Sigmoid colon (tissue), 7 donors: ENCODE results near the gene GNG14. TPM values are rescaled to one million over a fixed set of nuclear protein-coding genes. Genes with fewer than 3 reads are reported as not detected.
"Not testable (repeated sequence)": the region's sequence is repeated elsewhere in the genome, so short reads cannot be mapped to it uniquely, and the experiment has no call there.

Experiments
- DNase-seq: peaks from one replicate; pipeline ENCODE4 v3.0.0-alpha.2; 2019
- H3K27ac ChIP-seq, 4 donors: fragments of 200-600 bp; sonication (generic); one replicate each; pipeline ENCODE4 v1.5.1; 2016 to 2019; ENCODE audit warnings: mild to moderate bottlenecking in 1 of 4
- H3K27me3 ChIP-seq, 3 donors: fragments of 200-600 bp; sonication (generic); one replicate each; pipeline ENCODE4 v1.5.1; 2019; ENCODE audit warnings: mild to moderate bottlenecking in 1 of 3
- H3K36me3 ChIP-seq, 4 donors: fragments of 200-600 bp; sonication (generic); one replicate each; pipeline ENCODE4 v1.5.1; 2016 to 2019
- H3K4me1 ChIP-seq, 4 donors: fragments of 200-600 bp; sonication (generic); one replicate each; pipeline ENCODE4 v1.5.1; 2017 to 2019
- H3K4me3 ChIP-seq, 4 donors: fragments of 200-600 bp; sonication (generic); one replicate each; pipeline ENCODE4 v1.5.1; 2017 to 2019; ENCODE audit warnings: mild to moderate bottlenecking in 2 of 4, moderate library complexity in 1 of 4
- H3K9me3 ChIP-seq, 4 donors: fragments of 200-600 bp in 3 of 4; sonication (generic) in 3 of 4; one replicate each; pipeline versions ENCODE4 v1.5.1 to v1.6.1; 2013 to 2019
- CTCF ChIP-seq, 4 experiments: fragments of 450-650 bp in 3 of 4; fragments of 200-600 bp in 1 of 4; IDR thresholded peaks; one replicate each; pipeline ENCODE4 v1.5.1; 2016 to 2019; ENCODE audit warnings: antibody characterized with exemption in 4 of 4, mild to moderate bottlenecking in 3 of 4, moderate library complexity in 2 of 4
- EP300 ChIP-seq, 4 donors: sonication (generic); formaldehyde crosslinking; IDR thresholded peaks; one replicate each; pipeline ENCODE4 v1.6.1; 2017; ENCODE audit warnings: antibody characterized with exemption in 4 of 4
- POLR2A ChIP-seq, 2 donors: fragments of 450-650 bp; IDR thresholded peaks; one replicate each; pipeline ENCODE4 v1.6.1; 2016; ENCODE audit warnings: antibody characterized with exemption in 2 of 2, mild to moderate bottlenecking in 2 of 2, moderate library complexity in 2 of 2
- POLR2AphosphoS5 ChIP-seq, 4 donors: sonication (generic); formaldehyde crosslinking; IDR thresholded peaks; one replicate each; pipeline ENCODE4 v1.6.1; 2017; ENCODE audit warnings: antibody characterized with exemption in 4 of 4
- WGBS, 2 donors: extraction: QIAGEN DNeasy Blood & Tissue Kit; methylation state at CpG; one replicate each; pipeline ENCODE4 v1.1.7; 2013; 5-methylcytosine and 5-hydroxymethylcytosine counted together
- intact Hi-C: fragments of 100-400 bp; cut with DNase I; formaldehyde crosslinking; loops from one replicate; pipeline ENCODE4 v1.15.1; 2023
- polyA plus RNA-seq, 3 donors: library from polyadenylated mRNA; stranded (reverse); fragments of 200-250 nt; gene quantifications; one replicate each; pipeline ENCODE4 v1.2.3, GENCODE V29; 2013
- total RNA-seq, 4 donors: library from RNA; depleted of rRNA; stranded (reverse); fragments of >200 nt; gene quantifications; one replicate each; pipeline ENCODE4 v1.1.0, GENCODE V29; 2016
- donor health status: healthy with polysubstance abuse.
- donor health status: Bipolar disorder and iron deficiency.
- donor health status: healthy.

Gene GNG14
- total and polyA plus RNA-seq, 7 donors = not detected

GRCh38 chr19:12675399-12675798 is 12.4 kb upstream of the GNG14 start:
- no peak for DNase-seq
- H3K27ac ChIP-seq = no peak overlapping the region
- no peaks in the 10 kb centered on the region for H3K27me3 ChIP-seq
- intact Hi-C loops = no loop called here
- H3K9me3 ChIP-seq = no peaks in the 10 kb centered on the region
- WGBS, 2 donors = 95 to 96% methylated on average over 10 of the region's 10 CpGs
- H3K4me1 ChIP-seq = peaks cover 0 to 21% (median 16%) of the 10 kb centered on the region in 4 donors
- TF ChIP-seq POLR2AphosphoS5 (IDR thresholded peaks at IDR 0.05) = no peak
- TF ChIP-seq POLR2A (IDR thresholded peaks at IDR 0.05) = no peak
- TF ChIP-seq EP300 (IDR thresholded peaks at IDR 0.05) = no peak
- TF ChIP-seq CTCF (IDR thresholded peaks at IDR 0.05) = no peak
- no peak overlapping the region for H3K4me3 ChIP-seq
- H3K36me3 ChIP-seq = peaks cover 28 to 84% (median 56%) of the 10 kb centered on the region in 4 donors

DNA sequence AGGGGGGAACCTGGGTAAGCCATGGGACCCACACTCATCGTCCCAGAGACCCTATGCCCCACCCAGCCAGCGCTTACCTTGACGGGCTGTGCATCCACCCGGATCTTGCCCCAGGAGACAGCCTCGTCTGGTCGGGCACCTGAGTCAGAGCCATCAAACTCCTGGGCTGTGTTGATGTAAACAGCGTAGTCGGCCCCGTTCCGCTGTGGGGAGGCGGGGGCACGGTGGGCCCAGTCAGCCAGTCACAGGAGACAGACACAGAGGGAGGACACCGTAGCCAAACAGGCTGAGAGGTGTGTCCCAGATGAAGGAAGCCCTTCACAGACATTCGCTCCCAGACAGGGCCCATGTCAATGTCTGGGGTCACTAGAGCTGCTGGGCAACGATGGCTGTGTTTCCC is 11.9 kb upstream of the GNG14 start:
- intact Hi-C loops = no loop called here
- no peak for DNase-seq
- Histone ChIP-seq H3K4me3 (no peak overlapping the region), H3K27me3 (no peaks in the 10 kb centered on the region), H3K36me3 (peaks cover 28 to 84% (median 56%) of the 10 kb centered on the region in 4 donors), H3K9me3 (no peaks in the 10 kb centered on the region), H3K27ac (no peak overlapping the region), H3K4me1 (peaks cover 0 to 21% (median 16%) of the 10 kb centered on the region in 4 donors)
- TF ChIP-seq EP300 (IDR thresholded peaks at IDR 0.05) (no peak), CTCF (IDR thresholded peaks at IDR 0.05) (no peak)
- 82 to 89% methylated on average over 15 of the region's 15 CpGs for WGBS, 2 donors

GRCh38 chr19:12676384-12676792 is 11.4 kb upstream of the GNG14 start:
- H3K9me3 ChIP-seq = no peaks in the 10 kb centered on the region
- H3K27ac ChIP-seq = no peak overlapping the region
- intact Hi-C loops = no loop called here
- H3K4me3 ChIP-seq = no peak overlapping the region
- WGBS, 2 donors = 15 to 26% methylated on average over 4 of the region's 4 CpGs
- no peaks in the 10 kb centered on the region for H3K27me3 ChIP-seq
- H3K4me1 ChIP-seq = peaks cover 0 to 23% (median 15%) of the 10 kb centered on the region in 4 donors
- H3K36me3 ChIP-seq = peaks cover 28 to 84% (median 56%) of the 10 kb centered on the region in 4 donors
- peak; percentile 61 to 89 (median 82) for TF ChIP-seq CTCF (IDR thresholded peaks at IDR 0.05)
- TF ChIP-seq POLR2A (IDR thresholded peaks at IDR 0.05) = no peak
- DNase-seq = peak; percentile 89

DNA sequence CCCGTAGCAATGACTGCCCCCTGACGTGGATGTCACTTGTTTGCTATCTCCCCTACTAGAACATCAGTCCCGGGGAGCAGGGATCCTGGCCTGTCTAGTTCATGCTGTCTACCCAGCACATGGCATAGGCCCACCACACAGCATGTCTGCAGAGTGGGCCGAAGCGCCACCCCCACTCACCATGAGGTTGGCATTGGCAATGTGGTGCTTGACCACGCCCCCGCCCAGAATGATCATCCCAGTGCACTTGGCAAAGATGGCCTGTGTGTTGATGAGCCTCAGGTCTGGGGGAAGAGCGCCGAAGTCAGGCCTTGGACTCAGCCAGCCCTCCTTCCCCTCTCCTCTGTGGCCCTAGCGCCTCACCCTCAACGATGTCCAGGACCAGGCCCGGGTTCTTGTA is 10.9 kb upstream of the GNG14 start:
- no peak overlapping the region for H3K27ac ChIP-seq
- peaks cover 0 to 23% (median 15%) of the 10 kb centered on the region in 4 donors for H3K4me1 ChIP-seq
- no peaks in the 10 kb centered on the region for H3K27me3 ChIP-seq
- intact Hi-C loops = no loop called here
- no peak overlapping the region for H3K4me3 ChIP-seq
- no peak for TF ChIP-seq POLR2A (IDR thresholded peaks at IDR 0.05)
- TF ChIP-seq EP300 (IDR thresholded peaks at IDR 0.05) = no peak
- no peak for TF ChIP-seq POLR2AphosphoS5 (IDR thresholded peaks at IDR 0.05)
- no peak for TF ChIP-seq CTCF (IDR thresholded peaks at IDR 0.05)
- no peak for DNase-seq
- H3K36me3 ChIP-seq = peaks cover 28 to 82% (median 56%) of the 10 kb centered on the region in 4 donors
- 92 to 94% methylated on average over 12 of the region's 12 CpGs for WGBS, 2 donors
- no peaks in the 10 kb centered on the region for H3K9me3 ChIP-seq

GRCh38 chr19:12678039-12678438 is 9.8 kb upstream of the GNG14 start:
- peaks cover 28 to 71% (median 54%) of the 10 kb centered on the region in 4 donors for H3K36me3 ChIP-seq
- H3K4me1 ChIP-seq = peaks cover 0 to 27% (median 17%) of the 10 kb centered on the region in 4 donors
- H3K4me3 ChIP-seq, H3K27me3 ChIP-seq, H3K9me3 ChIP-seq, H3K27ac ChIP-seq, DNase-seq, intact Hi-C loops: not testable (repeated sequence)
- WGBS, 2 donors = 88 to 92% methylated on average over 5 of the region's 5 CpGs
